ENCODE measurements around the gene NFKBIB.

The NFKBIB gene

GRCh38 chr19:38901683-38902082, 1.9 kb downstream of the NFKBIB start:
- DNase-seq (ENCODE audit: low read depth in 1 of 2, low spot score in 1 of 2): no peak

GRCh38 chr19:38904581-38905539, 5.1 kb downstream of the NFKBIB start:
- no peak for DNase-seq (ENCODE audit: low read depth in 1 of 2, low spot score in 1 of 2)

- DNase-seq (ENCODE audit: low read depth in 1 of 2, low spot score in 1 of 2): no peak
Observed at GRCh38 chr19:38905620-38906019, 5.9 kb downstream of the NFKBIB start.

GRCh38 chr19:38907227-38907626, 7.5 kb downstream of the NFKBIB start:
- no peak for DNase-seq (ENCODE audit: low read depth in 1 of 2, low spot score in 1 of 2)

- no peak for DNase-seq (ENCODE audit: low read depth in 1 of 2, low spot score in 1 of 2)
Observed at GRCh38 chr19:38907670-38908069, 7.9 kb downstream of the NFKBIB start.

- DNase-seq (ENCODE audit: low read depth in 1 of 2, low spot score in 1 of 2): no peak
Observed at GRCh38 chr19:38908911-38909310, 9.1 kb downstream of the NFKBIB start.

- DNase-seq (ENCODE audit: low read depth in 1 of 2, low spot score in 1 of 2): no peak
Observed at GRCh38 chr19:38910488-38910887, 10.7 kb downstream of the NFKBIB start.

GRCh38 chr19:38911388-38912001, 11.7 kb downstream of the NFKBIB start:
- no peak for DNase-seq (ENCODE audit: low read depth in 1 of 2, low spot score in 1 of 2)

GRCh38 chr19:38912600-38913514, 13.1 kb downstream of the NFKBIB start:
- no peak for DNase-seq (ENCODE audit: low read depth in 1 of 2, low spot score in 1 of 2)

GRCh38 chr19:38913958-38914357, 14.2 kb downstream of the NFKBIB start:
- DNase-seq (ENCODE audit: low read depth in 1 of 2, low spot score in 1 of 2): no peak

- no peak for DNase-seq (ENCODE audit: low read depth in 1 of 2, low spot score in 1 of 2)
Observed at GRCh38 chr19:38915329-38916321, 15.9 kb downstream of the NFKBIB start.

- no peak for DNase-seq (ENCODE audit: low read depth in 1 of 2, low spot score in 1 of 2)
Observed at GRCh38 chr19:38917516-38917915, 17.7 kb downstream of the NFKBIB start.

GRCh38 chr19:38917921-38918491, 18.2 kb downstream of the NFKBIB start:
- no peak for DNase-seq (ENCODE audit: low read depth in 1 of 2, low spot score in 1 of 2)

GRCh38 chr19:38918526-38918925, 18.8 kb downstream of the NFKBIB start:
- no peak for DNase-seq (ENCODE audit: low read depth in 1 of 2, low spot score in 1 of 2)

GRCh38 chr19:38919837-38920601, 20.2 kb downstream of the NFKBIB start:
- DNase-seq (ENCODE audit: low read depth in 1 of 2, low spot score in 1 of 2): no peak

GRCh38 chr19:38920602-38921419, 21.0 kb downstream of the NFKBIB start:
- DNase-seq (ENCODE audit: low read depth in 1 of 2, low spot score in 1 of 2): no peak

GRCh38 chr19:38921420-38922274, 21.9 kb downstream of the NFKBIB start:
- DNase-seq (ENCODE audit: low read depth in 1 of 2, low spot score in 1 of 2): no peak

All from activated CD4-positive, alpha-beta T cell treated with anti-CD3 and anti-CD28 coated beads, Interleukin-2, amount 50 U/mL, for 24 hours (primary cell).